Measurements from ENCODE around the gene GSTA2. TPM values are rescaled to one million over a fixed set of nuclear protein-coding genes. Genes with fewer than 3 reads are reported as not detected.
"Not testable (repeated sequence)": the region's sequence is repeated elsewhere in the genome, so short reads cannot be mapped to it uniquely, and the experiment has no call there.

Gene GSTA2
- not detected in 2 replicates for total RNA-seq

DNA sequence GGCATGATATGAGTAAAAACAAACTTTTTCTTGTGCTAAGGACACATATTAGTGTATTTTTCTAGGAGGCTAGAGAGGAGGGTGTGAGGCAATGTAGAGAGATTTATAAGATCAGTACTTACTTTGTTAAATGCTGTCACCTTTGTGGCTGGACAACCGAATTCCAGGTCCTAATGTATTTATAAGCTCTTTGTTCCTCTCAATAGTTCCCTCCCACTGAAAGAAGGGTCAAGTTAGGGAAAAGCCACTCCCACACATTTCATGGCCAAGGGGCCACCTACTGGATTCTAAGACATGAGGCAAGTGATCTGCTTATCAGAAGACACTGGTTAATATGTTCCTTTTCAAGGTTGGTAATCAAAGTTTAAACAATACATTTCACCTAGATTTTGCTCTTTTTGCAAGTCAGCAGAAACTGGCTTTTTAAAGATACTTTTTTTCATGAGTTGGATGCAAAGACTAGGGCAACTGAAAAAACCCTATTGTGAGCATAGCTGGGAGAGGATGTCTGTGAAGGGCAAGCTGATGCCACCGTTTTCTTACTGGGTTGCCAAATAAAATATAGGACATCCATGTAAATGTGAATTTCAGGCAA is at the start of gene GSTA2:
Gene GSTA2 (minus strand): TSS at position 154 of the 595 bp plus-strand sequence. CDS start 5,528 bp downstream, outside the sequence.
- not testable (repeated sequence) for DNase-seq (ENCODE audit: low read depth in 2 of 2)

DNA sequence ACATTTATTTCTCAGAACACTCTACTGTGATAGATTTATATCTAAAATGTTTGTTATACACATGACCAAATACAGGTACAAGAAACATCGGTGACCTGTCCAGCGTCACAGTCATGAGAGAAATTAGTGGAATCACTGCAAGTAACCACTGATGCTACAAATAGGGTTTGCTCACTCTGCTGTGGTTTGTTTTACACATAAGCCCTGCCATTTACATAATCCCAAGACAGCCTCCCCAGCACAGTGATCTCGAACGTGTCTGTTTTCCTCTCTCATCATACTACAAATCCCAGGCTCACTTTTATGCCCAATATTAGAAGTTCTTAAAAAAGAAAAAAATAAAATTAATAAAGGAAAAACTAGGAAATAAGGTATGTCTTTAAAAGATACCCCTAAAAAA is 46.5 kb upstream of the GSTA2 start:
- not testable (repeated sequence) for DNase-seq (ENCODE audit: low read depth in 2 of 2)

DNA sequence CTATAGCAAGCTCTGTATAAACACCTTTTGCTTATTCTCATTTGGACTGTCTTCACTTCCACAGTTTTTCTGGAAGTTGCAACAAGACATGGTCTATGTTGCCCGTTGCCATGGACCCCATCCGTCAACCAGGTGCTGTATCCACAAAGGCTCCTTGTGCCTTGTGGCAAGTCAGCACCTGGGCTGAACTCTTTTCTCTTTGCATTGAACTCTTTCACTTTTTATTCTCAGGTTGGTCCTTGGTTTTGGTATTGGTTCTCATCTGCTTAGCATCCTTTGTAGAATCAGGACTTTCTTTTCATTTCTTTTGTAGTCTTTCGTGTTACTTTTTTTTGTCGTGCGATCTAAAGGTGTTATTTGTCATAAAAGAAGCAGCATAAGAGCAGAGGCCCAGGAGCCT is 45.4 kb upstream of the GSTA2 start:
- DNase-seq (ENCODE audit: low read depth in 2 of 2), result no peak

GRCh38 chr6:52803668-52804255 is 40.5 kb upstream of the GSTA2 start, which contains the start of gene GSTA1:
TSS of gene GSTA1 (minus strand) at chr6:52803816. CDS start at chr6:52799267, 4,549 bp downstream.
- not testable (repeated sequence) for DNase-seq (ENCODE audit: low read depth in 2 of 2)

GRCh38 chr6:52802806-52803205 is 39.5 kb upstream of the GSTA2 start:
- no peak for DNase-seq (ENCODE audit: low read depth in 2 of 2)

DNA sequence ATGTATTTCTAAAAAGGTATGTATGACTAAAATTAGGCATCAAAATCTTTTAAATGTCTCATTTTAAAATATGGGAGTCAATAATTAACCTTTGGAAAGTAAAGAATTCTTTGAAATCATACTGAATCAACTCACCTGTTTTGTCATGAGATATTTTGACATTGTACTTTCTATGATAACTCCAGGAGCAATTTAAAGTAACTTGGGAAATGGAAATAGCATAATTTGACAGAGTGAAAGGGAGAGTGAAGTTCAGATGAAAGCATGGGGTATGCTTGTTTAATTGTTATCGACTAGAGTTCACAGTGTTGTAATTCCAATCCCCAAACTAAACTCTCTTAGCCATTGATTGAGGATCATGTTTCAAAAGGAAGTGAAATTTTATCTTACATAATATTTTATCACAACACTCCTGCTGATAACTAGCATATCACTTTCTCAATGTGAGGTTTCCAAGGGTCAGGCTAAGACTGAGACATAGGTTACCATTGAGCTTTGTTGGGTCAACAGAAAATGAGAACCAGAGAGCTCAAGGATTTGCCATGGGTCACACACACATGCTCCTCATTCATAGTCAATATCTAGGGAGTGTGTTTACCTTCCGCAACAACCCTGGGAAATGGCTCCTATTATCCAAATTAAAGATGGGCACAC is 38.0 kb upstream of the GSTA2 start:
- no peak for DNase-seq (ENCODE audit: low read depth in 2 of 2)

DNA sequence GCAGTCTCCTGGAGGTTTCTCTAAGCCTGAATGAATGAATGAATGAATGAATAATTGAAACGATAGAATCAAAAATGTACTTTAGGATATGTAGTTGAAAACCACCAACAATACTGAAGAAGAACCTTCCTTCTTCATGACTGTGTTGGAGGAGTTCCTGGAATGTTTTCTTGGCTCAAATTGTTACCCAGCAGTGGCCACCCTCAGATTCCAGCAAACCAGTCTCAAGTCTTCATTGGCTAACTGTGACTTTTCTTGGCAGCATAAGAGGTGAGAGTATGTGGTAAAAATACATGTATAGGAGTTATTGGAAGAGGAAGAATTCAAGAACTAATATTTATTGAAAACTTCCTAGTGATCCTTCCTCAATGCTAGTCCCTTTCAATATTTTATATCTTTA is 36.0 kb upstream of the GSTA2 start:
- DNase-seq (ENCODE audit: low read depth in 2 of 2), result not testable (repeated sequence)

DNA sequence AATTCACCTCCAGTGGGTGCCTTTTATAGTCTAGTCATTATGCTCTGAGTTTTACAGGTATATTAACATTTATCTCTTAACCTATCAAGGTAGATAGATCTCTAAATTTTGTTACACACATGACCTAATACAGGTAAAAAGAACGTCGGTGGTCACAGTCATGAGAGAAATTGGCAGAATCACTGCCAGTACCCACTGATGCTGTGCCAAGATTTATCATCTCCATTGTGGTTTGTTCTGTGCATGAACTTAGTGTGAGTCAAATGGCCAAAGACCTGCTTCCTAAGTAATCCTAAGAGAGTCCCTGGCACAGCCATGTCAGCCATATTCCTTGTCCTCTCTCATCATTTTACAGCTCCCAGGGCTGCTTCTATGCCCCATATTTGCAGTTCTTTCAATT is 31.1 kb upstream of the GSTA2 start:
- DNase-seq (ENCODE audit: low read depth in 2 of 2), result not testable (repeated sequence)

DNA sequence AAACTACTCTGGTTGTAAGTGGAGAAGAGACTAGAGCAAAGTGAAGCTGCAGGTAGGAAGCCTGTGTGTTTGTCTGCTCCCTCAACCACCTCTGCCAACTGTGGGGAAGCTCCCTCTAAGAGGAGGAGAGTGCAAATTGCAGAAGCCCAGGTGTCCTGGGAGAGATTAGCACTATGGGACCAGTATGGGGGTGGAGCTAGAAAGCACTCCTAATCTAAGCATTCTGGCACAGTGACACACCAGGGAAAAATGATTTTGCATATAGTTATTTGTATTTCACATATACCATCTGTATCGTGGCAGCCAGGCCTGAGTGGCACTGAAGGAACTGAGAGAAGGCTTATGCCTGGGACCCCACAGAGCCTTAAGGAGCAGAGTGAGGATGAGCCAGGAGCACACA is 27.6 kb upstream of the GSTA2 start:
- no peak for DNase-seq (ENCODE audit: low read depth in 2 of 2)

DNA sequence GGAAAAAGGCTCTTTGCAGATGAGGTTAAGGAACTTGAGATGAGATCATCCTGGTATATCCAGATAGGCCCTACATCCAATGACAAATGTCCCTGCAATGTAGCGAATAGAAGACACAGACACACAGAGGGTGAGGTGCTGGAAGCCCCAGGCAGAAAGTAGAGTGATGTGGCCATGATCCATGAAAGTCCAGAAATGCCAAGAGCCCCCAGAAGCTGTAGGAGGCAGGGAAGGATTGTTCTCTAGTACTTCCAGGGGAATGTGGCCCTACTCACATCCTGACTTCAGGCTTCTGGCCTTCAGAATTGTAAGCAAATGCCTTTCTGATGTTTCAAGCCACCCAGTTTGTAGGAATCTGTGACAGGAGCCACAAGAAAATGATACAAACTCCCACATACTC is 26.4 kb upstream of the GSTA2 start:
- not testable (repeated sequence) for DNase-seq (ENCODE audit: low read depth in 2 of 2)

DNA sequence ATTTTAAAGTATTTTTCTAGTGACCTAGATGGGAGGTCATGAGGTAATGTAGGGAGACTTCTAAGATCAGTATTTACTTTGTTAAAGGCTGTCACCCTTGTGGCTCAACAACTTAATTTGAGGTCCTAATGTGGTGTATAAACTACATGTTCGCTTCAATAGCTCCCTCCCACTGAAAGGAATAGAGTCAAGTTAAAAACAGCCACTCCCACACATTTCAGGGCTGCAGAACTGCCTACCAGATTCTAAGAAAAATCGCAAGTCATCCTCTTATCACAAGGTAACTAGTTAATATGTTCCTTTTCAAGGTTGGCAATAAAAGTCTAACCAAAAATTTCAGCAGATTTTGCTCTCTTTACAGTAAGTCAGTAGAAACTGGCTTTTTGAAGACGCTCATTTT is 25.2 kb upstream of the GSTA2 start:
- DNase-seq (ENCODE audit: low read depth in 2 of 2), result no peak

GRCh38 chr6:52787917-52788316 is 24.6 kb upstream of the GSTA2 start:
- DNase-seq (ENCODE audit: low read depth in 2 of 2), result no peak

DNA sequence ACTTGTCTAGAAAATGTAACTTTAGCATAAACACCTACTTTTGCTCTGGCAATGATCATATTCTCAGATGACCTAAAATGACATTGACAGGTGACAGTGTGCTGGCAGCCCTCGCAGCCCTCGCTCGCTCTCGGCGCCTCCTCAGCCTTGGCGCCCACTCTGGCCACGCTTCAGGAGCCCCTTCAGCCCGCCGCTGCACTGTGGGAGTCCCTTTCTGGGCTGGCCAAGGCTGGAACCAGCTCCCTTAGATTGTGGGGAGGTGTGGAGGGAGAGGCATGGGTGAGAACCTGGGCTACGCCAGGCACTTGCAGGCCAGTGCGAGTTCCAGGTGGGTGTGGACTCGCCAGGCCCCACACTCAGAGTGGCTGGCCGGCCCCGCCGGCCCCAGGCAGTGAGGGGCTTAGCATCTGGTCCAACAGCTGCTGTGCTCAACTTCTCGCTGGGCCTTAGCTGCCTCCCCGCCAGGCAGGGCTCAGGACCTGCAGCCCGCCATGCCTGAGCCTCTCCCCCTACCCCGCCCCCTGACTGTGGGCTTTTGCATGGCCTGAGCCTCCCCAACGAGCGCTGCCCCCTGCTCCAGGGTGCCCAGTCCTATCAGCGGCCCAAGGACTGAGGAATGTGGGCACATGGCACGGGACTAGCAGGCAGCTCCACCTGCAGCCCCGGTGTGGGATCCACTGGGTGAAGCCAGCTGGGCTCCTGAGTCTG is 23.1 kb upstream of the GSTA2 start:
- no peak for DNase-seq (ENCODE audit: low read depth in 2 of 2)

GRCh38 chr6:52782696-52783274 is 19.5 kb upstream of the GSTA2 start:
- DNase-seq (ENCODE audit: low read depth in 2 of 2), result not testable (repeated sequence)

GRCh38 chr6:52782209-52782608 is 18.9 kb upstream of the GSTA2 start:
- not testable (repeated sequence) for DNase-seq (ENCODE audit: low read depth in 2 of 2)

GRCh38 chr6:52779237-52779636 is 16.0 kb upstream of the GSTA2 start:
- no peak for DNase-seq (ENCODE audit: low read depth in 2 of 2)

DNA sequence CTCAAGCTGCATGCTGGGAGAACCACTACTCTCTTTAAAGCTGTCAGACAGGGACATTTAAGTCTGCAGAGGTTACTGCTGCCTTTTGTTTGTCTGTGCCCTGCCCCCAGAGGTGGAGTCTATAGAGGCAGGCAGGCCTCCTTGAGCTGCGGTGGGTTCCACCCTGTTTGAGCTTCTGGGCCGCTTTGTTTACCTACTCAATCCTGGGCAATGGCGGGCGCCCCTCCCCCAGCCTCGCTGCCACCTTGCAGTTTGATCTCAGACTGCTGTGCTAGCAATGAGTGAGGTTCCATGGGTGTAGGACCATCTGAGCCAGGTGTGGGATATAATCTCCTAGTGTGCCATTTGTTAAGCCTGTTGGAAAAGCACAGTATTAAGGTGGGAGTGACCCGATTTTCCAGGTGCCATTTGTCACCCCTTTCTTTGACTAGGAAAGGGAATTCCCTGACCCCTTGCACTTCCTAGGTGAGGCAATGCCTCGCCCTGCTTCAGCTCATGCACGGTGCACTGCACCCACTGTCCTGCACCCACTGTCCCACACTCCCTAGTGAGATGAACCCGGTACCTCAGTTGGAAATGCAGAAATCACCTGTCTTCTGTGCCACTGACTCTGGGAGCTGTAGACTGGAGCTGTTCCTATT is 13.6 kb upstream of the GSTA2 start:
- not testable (repeated sequence) for DNase-seq (ENCODE audit: low read depth in 2 of 2)

- not testable (repeated sequence) for DNase-seq (ENCODE audit: low read depth in 2 of 2)
Measured at GRCh38 chr6:52769399-52769798, 6.1 kb upstream of the GSTA2 start.

GRCh38 chr6:52767658-52768057 is 4.4 kb upstream of the GSTA2 start:
- not testable (repeated sequence) for DNase-seq (ENCODE audit: low read depth in 2 of 2)

DNA sequence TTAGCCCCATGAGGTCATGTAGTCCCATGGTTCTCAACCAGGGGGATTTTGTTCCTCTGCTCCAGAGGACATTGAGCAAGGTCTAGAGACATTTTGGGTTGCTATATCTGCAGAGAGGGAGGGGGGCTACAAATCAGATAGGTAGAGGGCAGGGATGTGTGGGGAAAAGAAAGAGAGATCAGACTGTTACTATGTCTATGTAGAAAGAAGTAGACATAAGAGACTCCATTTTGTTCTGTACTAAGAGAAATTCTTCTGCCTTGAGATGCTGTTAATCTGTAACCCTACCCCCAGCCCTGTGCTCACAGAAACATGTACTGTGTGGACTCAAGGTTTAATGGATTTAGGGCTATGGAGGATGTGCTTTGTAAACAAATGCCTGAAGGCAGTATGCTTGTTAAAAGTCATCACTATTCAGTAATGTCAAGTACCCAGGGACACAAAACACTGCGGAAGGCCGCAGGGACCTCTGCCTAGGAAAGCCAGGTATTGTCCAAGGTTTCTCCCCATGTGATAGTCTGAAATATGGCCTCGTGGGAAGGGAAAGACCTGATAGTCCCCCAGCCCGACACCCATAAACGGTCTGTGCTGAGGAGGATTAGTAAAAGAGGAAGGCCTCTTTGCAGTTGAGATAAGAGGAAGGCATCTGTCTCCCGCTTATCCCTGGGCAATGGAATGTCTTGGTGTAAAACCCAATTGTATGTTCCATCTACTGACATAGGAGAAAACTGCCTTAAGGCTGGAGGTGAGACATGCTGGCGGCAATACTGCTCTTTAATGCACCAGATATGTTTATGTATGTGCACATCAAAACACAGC is 1.4 kb downstream of the GSTA2 start:
- not testable (repeated sequence) for DNase-seq (ENCODE audit: low read depth in 2 of 2)

All from dermis microvascular lymphatic vessel endothelial cell (primary cell).